H9 (cell line): ENCODE measurements around the gene MRPS5. TPM values are rescaled to one million over a fixed set of nuclear protein-coding genes. Genes with fewer than 3 reads are reported as not detected.

Source experiments
- DNase-seq: peaks from one replicate; pipeline ENCODE4 v3.0.0-alpha.2; 2017
- H2AFZ ChIP-seq: one replicate; pipeline ENCODE4 v1.6.1; 2013; ENCODE audit warnings: mild to moderate bottlenecking, low read length, control low read depth, moderate library complexity
- H2AK5ac ChIP-seq: 2 replicates; pipeline ENCODE4 v1.6.1; 2013; ENCODE audit warnings: low read length, control low read depth, mixed read lengths; ENCODE audit not compliant: insufficient read length
- H2BK120ac ChIP-seq: one replicate; pipeline ENCODE4 v1.6.1; 2013; ENCODE audit warnings: low read depth, mild to moderate bottlenecking, low read length, control low read depth, inconsistent platforms; ENCODE audit not compliant: poor library complexity, severe bottlenecking
- H2BK12ac ChIP-seq: 2 replicates; pipeline ENCODE4 v1.6.1; 2013; ENCODE audit warnings: low read length, control low read depth, mixed read lengths, low read depth; ENCODE audit not compliant: insufficient read length
- H2BK15ac ChIP-seq: 2 replicates; pipeline ENCODE4 v1.6.1; 2013; ENCODE audit warnings: low read depth, low read length, control low read depth
- H2BK20ac ChIP-seq: one replicate; pipeline ENCODE4 v1.6.1; 2013; ENCODE audit warnings: low read depth, mild to moderate bottlenecking, low read length, control low read depth, inconsistent platforms; ENCODE audit not compliant: poor library complexity, severe bottlenecking
- H2BK5ac ChIP-seq: 2 replicates; pipeline ENCODE4 v1.6.1; 2013; ENCODE audit warnings: low read length, control low read depth, mixed read lengths; ENCODE audit not compliant: insufficient read length
- H3K14ac ChIP-seq: 2 replicates; pipeline ENCODE4 v1.6.1; 2013; ENCODE audit warnings: low read length, control low read depth; ENCODE audit not compliant: insufficient read depth
- H3K18ac ChIP-seq: 2 replicates; pipeline ENCODE4 v1.6.1; 2013; ENCODE audit warnings: low read depth, mild to moderate bottlenecking, mixed read lengths, low read length, control low read depth; ENCODE audit not compliant: insufficient read length
- H3K23ac ChIP-seq: 2 replicates; pipeline ENCODE4 v1.6.1; 2013; ENCODE audit warnings: low read length, control low read depth, mixed read lengths, low read depth; ENCODE audit not compliant: insufficient read length
- H3K23me2 ChIP-seq: 2 replicates; pipeline ENCODE4 v1.6.1; 2013; ENCODE audit warnings: low read depth, mild to moderate bottlenecking, mixed read lengths, low read length, control low read depth; ENCODE audit not compliant: insufficient read length, poor library complexity, severe bottlenecking
- H3K27ac ChIP-seq: 2 replicates; pipeline ENCODE4 v1.5.1; 2013; ENCODE audit warnings: low read length, control low read depth, mixed read lengths, low read depth; ENCODE audit not compliant: insufficient read length
- H3K27me3 ChIP-seq: 2 replicates; pipeline ENCODE4 v1.6.1; 2013; ENCODE audit warnings: low read length, control low read depth, inconsistent platforms; ENCODE audit not compliant: insufficient read depth
- H3K4ac ChIP-seq: 2 replicates; pipeline ENCODE4 v1.6.1; 2013; ENCODE audit warnings: low read depth, mild to moderate bottlenecking, control low read depth, inconsistent platforms, low read length, moderate library complexity
- H3K4me1 ChIP-seq: 2 replicates; pipeline ENCODE4 v1.6.1; 2013; ENCODE audit warnings: low read length, control low read depth, inconsistent platforms; ENCODE audit not compliant: insufficient read depth
- H3K4me2 ChIP-seq: 2 replicates; pipeline ENCODE4 v1.6.1; 2013; ENCODE audit warnings: low read length, control low read depth, mixed read lengths; ENCODE audit not compliant: insufficient read length, insufficient read depth
- H3K56ac ChIP-seq: 2 replicates; pipeline ENCODE4 v1.6.1; 2013; ENCODE audit warnings: low read depth, mild to moderate bottlenecking, mixed read lengths, low read length, control low read depth; ENCODE audit not compliant: insufficient read length
- H3K79me1 ChIP-seq: 2 replicates; pipeline ENCODE4 v1.6.1; 2013; ENCODE audit warnings: low read depth, mild to moderate bottlenecking, moderate library complexity, low read length, control low read depth, inconsistent platforms; ENCODE audit not compliant: insufficient read depth, poor library complexity, severe bottlenecking
- H3K79me2 ChIP-seq: 2 replicates; pipeline ENCODE4 v1.6.1; 2013; ENCODE audit warnings: low read length, control low read depth, inconsistent platforms; ENCODE audit not compliant: insufficient read depth
- H3K9ac ChIP-seq: 2 replicates; pipeline ENCODE4 v1.6.1; 2013; ENCODE audit warnings: low read length, control low read depth, mixed read lengths; ENCODE audit not compliant: insufficient read length; ENCODE audit errors: extremely low read depth
- H3K9me3 ChIP-seq: one replicate; pipeline ENCODE4 v1.6.1; 2013; ENCODE audit warnings: low read depth, low read length, inconsistent platforms; ENCODE audit not compliant: control insufficient read depth
- H3T11ph ChIP-seq: one replicate; pipeline ENCODE4 v1.6.1; 2013; ENCODE audit warnings: mild to moderate bottlenecking, low read length, control low read depth, inconsistent platforms
- H4K20me1 ChIP-seq: one replicate; pipeline ENCODE4 v1.6.1; 2013; ENCODE audit not compliant: control insufficient read depth, insufficient read length, insufficient read depth
- H4K5ac ChIP-seq: 2 replicates; pipeline ENCODE4 v1.6.1; 2013; ENCODE audit warnings: low read depth, mild to moderate bottlenecking, mixed read lengths, low read length, control low read depth; ENCODE audit not compliant: insufficient read length
- H4K8ac ChIP-seq: replicated peaks from 2 replicates; pipeline ENCODE4 v1.6.1; 2013; ENCODE audit warnings: low read length, control low read depth, mixed read lengths, low read depth; ENCODE audit not compliant: insufficient read length
- H4K91ac ChIP-seq: 2 replicates; pipeline ENCODE4 v1.6.1; 2013; ENCODE audit warnings: low read depth, mild to moderate bottlenecking, moderate library complexity, mixed read lengths, low read length, control low read depth; ENCODE audit not compliant: insufficient read length
- H3K27ac Mint-ChIP-seq, 3 experiments: 2 replicates in 2 of 3; 3 replicates in 1 of 3; pipeline ENCODE4 v1.8.0; 2020 to 2021; ENCODE audit warnings: mixed read lengths in 3 of 3, mild to moderate bottlenecking in 1 of 3, moderate library complexity in 1 of 3
- H3K27me3 Mint-ChIP-seq: 2 replicates; pipeline ENCODE4 v1.8.0; 2021; ENCODE audit warnings: low read depth, mild to moderate bottlenecking, moderate library complexity, mixed read lengths
- H3K36me3 Mint-ChIP-seq, 3 experiments: 2 replicates in 2 of 3; 3 replicates in 1 of 3; pipeline ENCODE4 v1.8.0; 2020 to 2021; ENCODE audit warnings: low read depth in 3 of 3, mixed read lengths in 3 of 3; ENCODE audit not compliant: insufficient read depth in 1 of 3
- H3K4me1 Mint-ChIP-seq, 2 experiments: 2 replicates each; pipeline ENCODE4 v1.8.0; 2020; ENCODE audit warnings: mixed read lengths in 2 of 2
- H3K4me3 Mint-ChIP-seq, 2 experiments: 2 replicates in 1 of 2; 3 replicates in 1 of 2; pipeline ENCODE4 v1.8.0; 2020 to 2021; ENCODE audit warnings: mild to moderate bottlenecking in 2 of 2, mixed read lengths in 2 of 2, moderate library complexity in 1 of 2
- H3K9me3 Mint-ChIP-seq, 2 experiments: 2 replicates in 1 of 2; 3 replicates in 1 of 2; pipeline ENCODE4 v1.8.0; 2020; ENCODE audit warnings: mild to moderate bottlenecking in 2 of 2, mixed read lengths in 2 of 2, moderate library complexity in 1 of 2
- CTCF ChIP-seq: fragments of 200-600 bp; sonication (generic); conservative IDR thresholded peaks from 3 replicates; pipeline ENCODE4 v1.8.0; 2021; ENCODE audit warnings: antibody characterized with exemption, mild to moderate bottlenecking
- WGBS: extraction: QIAGEN DNeasy Blood & Tissue Kit; methylation state at CpG from one replicate; pipeline ENCODE4 v1.1.7; 2013; ENCODE audit warnings: missing lambda C conversion rate, low lambda C conversion rate, mixed read lengths; ENCODE audit not compliant: insufficient read length; ENCODE audit errors: extremely low coverage; 5-methylcytosine and 5-hydroxymethylcytosine counted together
- total RNA-seq: library from RNA; stranded (reverse); gene quantifications from 2 replicates; pipeline ENCODE4 v1.2.1, GENCODE V29; 2021

MRPS5 gene
- total RNA-seq, 1 experiment from 2014 or later: 50.9 TPM

GRCh38 chr2:95036596-95037383 lies 84.8 kb downstream of the MRPS5 start:
- Histone ChIP-seq H3K79me2 (no peaks in the 10 kb centered on the region), H3K27me3 (no peaks in the 10 kb centered on the region), H3K79me1 (no peaks in the 10 kb centered on the region), H2AFZ (no peak overlapping the region), H3K27ac (no peak overlapping the region), H3K23ac (no peak overlapping the region), H3K4me2 (no peak overlapping the region), H4K5ac (no peak overlapping the region), H3K14ac (no peak overlapping the region), H2BK12ac (no peak overlapping the region), H4K20me1 (no peaks in the 10 kb centered on the region), H2BK20ac (no peak overlapping the region), H2BK15ac (no peak overlapping the region), H3T11ph (no peak overlapping the region), H3K56ac (no peak overlapping the region), H3K18ac (no peak overlapping the region), H2BK120ac (no peak overlapping the region), H4K91ac (no peak overlapping the region), H3K9me3 (no peaks in the 10 kb centered on the region), H3K4me1 (no peaks in the 10 kb centered on the region), H3K23me2 (no peaks in the 10 kb centered on the region), H4K8ac (no peak overlapping the region), H2BK5ac (no peak overlapping the region), H3K4ac (no peak overlapping the region), H3K9ac (no peak overlapping the region), H2AK5ac (no peak overlapping the region)
- TF ChIP-seq CTCF: no peak
- no peak for DNase-seq
- no peaks in the 10 kb centered on the region; a peak in 1 of 4 replicates for H3K4me1 Mint-ChIP-seq
- H3K27me3 Mint-ChIP-seq: peaks cover 64% of the 10 kb centered on the region
- peaks cover 22 to 30% of the 10 kb centered on the region in 2 experiments for H3K9me3 Mint-ChIP-seq
- H3K27ac Mint-ChIP-seq: no peak overlapping the region
- H3K4me3 Mint-ChIP-seq: no peak overlapping the region
- peaks cover 0 to 2% (median 0%) of the 10 kb centered on the region in 3 experiments; a peak in 2 of 7 replicates for H3K36me3 Mint-ChIP-seq
- WGBS: no CpG with 5 or more reads among the region's 3 CpGs

Other genes starting within 250 kb of the MRPS5 start
- gene MAL, start 96.1 kb downstream of the MRPS5 start, total RNA-seq: not detected in 2 replicates
- gene ZNF514, start 38.0 kb upstream of the MRPS5 start, total RNA-seq: 11.9 and 12.9 TPM in 2 replicates
- gene ZNF2, start 44.0 kb upstream of the MRPS5 start, total RNA-seq: 2.2 and 2.7 TPM in 2 replicates
- 13.2 and 13.3 TPM in 2 replicates for gene ZNF892, start 85.7 kb upstream of the MRPS5 start, total RNA-seq
- gene PROM2, start 152.6 kb upstream of the MRPS5 start, total RNA-seq: 3.1 and 4.0 TPM in 2 replicates
- gene KCNIP3, start 175.5 kb upstream of the MRPS5 start, total RNA-seq: 1.5 TPM in 2 replicates